ENCODE data around the gene ANKRD63. TPM values are rescaled to one million over a fixed set of nuclear protein-coding genes. Genes with fewer than 3 reads are reported as not detected.
A peak's percentile ranks its signal among the peaks of the same experiment; 100 is the strongest.

The ANKRD63 gene
- total and polyA plus RNA-seq, 9 of the 15 experiments (the other 6 are each of a cell fraction or from before 2014, with no cell fraction given), result 1.3 to 2.0 (median 1.8) TPM; not detected in 6

DNA sequence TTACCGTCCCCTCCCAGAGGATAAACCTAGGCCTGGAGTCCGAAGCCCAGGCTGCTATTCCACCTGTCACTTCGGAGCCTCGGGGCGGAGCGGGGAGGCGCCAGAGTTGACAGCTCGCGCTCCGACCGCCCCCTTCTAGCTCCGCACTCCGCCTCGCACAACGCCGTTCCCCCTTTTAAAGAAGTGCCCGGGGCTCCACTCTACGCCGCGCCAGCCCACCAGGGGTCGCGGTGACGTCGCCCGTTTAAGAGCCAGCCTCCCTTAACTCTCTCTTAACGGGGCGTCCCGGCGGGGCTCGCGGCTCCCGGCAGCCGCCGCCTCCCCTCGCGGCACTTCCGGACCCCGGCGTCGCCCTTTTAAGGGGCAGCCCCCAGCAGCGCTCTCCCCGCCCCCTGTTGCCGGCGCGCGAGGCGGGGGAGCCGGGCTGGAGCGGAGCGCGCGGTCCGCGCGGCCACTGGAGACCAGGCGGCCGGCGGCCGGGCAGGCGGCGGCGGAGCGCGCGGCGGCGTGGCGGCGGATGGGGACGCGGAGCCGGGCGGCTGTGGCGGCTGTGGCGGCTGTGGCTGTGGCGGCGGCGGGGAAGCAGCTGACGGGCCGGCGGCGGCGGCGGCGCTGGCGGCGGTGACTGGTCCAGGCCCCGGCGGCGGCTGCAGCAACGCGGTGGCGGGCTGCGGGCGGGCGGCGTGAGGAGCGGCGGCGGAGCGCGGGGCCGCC, 40.5 kb upstream of the ANKRD63 start, which contains the start of gene INAFM2:
Gene INAFM2, plus strand, starts transcription at position 454 of the 714 bp plus-strand sequence. CDS start 364 bp downstream, outside the sequence.
- Histone ChIP-seq H3K79me2 (ENCODE audit: control insufficient read depth, insufficient read depth, low read length) (peaks cover 21% of the 10 kb centered on the region), H3K4me1 (replicated peaks in 1 of 2; ENCODE audit: control insufficient read depth in 2 of 2, insufficient read depth in 2 of 2, low read length in 2 of 2) (peaks cover 31 to 34% of the 10 kb centered on the region in 2 experiments), H3K4me2 (ENCODE audit: insufficient read depth, low read length) (peak within 1 kb of the TSS; percentile 75), H3K4me3 (peak within 1 kb of the TSS; percentile 51), H4K20me1 (replicated peaks; ENCODE audit: control insufficient read depth, insufficient read depth, low read length) (no peaks in the 10 kb centered on the region; the same call in 1 of the 2 replicates), H3K27me3 (ENCODE audit: control insufficient read depth in 2 of 2, insufficient read depth in 2 of 2, low read length in 2 of 2) (no peaks in the 10 kb centered on the region), H3K27ac (ENCODE audit: extremely low read depth, low read depth, low read length) (peak within 1 kb of the TSS; percentile 75), H3K36me3 (ENCODE audit: control insufficient read depth, insufficient read depth, low read length) (peaks cover 29% of the 10 kb centered on the region), H3K9me1 (ENCODE audit: control insufficient read depth, insufficient read depth, low read length) (no peaks in the 10 kb centered on the region), H3K9me3 (replicated peaks; ENCODE audit: control insufficient read depth, insufficient read depth, low read depth, low read length) (no peaks in the 10 kb centered on the region), H3K9ac (ENCODE audit: insufficient read depth in 1 of 2, low read depth in 2 of 2, low read length in 2 of 2) (peak within 1 kb of the TSS; percentile 70 to 95; a peak in 3 of 4 replicates), H2AFZ (ENCODE audit: low read depth, low read length) (peak within 1 kb of the TSS; percentile 56)
- WGBS (ENCODE audit: insufficient coverage, low coverage, missing lambda C conversion rate), result 1% methylated on average over 84 of the region's 103 CpGs
- intact Hi-C loops (cut with micrococcal nuclease), result loop anchor here (5.0 kb wide), 2 partner anchors 41 to 99 kb away; partner anchors contain the start of gene ANKRD63
- FAIRE-seq (peak; percentile 73), ATAC-seq (peak; percentile 94), DNase-seq (ENCODE audit: extremely low read depth in 1 of 4, low spot score in 3 of 4) (peak; percentile 95 to 96 (median 96))
- no TSS peak for BruUV-seq (replicated peaks)
- POLR2A ChIA-PET, result interaction anchor here (0.6 to 1.9 kb wide), 7 partner anchors 14 to 160 kb away, joined by 3 to 10 read pairs (median 4); partner anchors contain the start of gene CCDC9B
- in situ Hi-C loops (cut with MboI), result no loop called here
- CTCF ChIA-PET (ENCODE audit: low intra/inter-chr PET ratio), result interaction anchor here (1.5 to 1.8 kb wide), 3 partner anchors 14 to 99 kb away, joined by 3 to 5 read pairs (median 5); no protein-coding TSS in a partner anchor
- TF ChIP-seq POLR3G (IDR thresholded peaks at IDR 0.05; ENCODE audit: extremely low read depth, insufficient read length, insufficient replicate concordance) (no peak), ZC3H8 (IDR thresholded peaks at IDR 0.05) (no peak), JUNB (CRISPR knock-in tag; conservative IDR thresholded peaks at IDR 0.05) (no peak), U2AF1 (optimal IDR thresholded peaks at IDR 0.05; ENCODE audit: low read depth, low read length) (peak; percentile 36), RBFOX2 (IDR thresholded peaks at IDR 0.05; ENCODE audit: low read depth, low read length) (peak; percentile 70), NEUROD1 (IDR thresholded peaks at IDR 0.05; ENCODE audit: borderline replicate concordance, low read depth, low read length, partially characterized antibody) (peak; percentile 98)
- TF ChIP-seq, protein P1, sequence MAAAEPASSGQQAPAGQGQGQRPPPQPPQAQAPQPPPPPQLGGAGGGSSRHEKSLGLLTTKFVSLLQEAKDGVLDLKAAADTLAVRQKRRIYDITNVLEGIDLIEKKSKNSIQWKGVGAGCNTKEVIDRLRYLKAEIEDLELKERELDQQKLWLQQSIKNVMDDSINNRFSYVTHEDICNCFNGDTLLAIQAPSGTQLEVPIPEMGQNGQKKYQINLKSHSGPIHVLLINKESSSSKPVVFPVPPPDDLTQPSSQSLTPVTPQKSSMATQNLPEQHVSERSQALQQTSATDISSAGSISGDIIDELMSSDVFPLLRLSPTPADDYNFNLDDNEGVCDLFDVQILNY (CRISPR knock-in tag; IDR thresholded peaks at IDR 0.05), result peak; percentile 97
- TF ChIP-seq, protein P2, sequence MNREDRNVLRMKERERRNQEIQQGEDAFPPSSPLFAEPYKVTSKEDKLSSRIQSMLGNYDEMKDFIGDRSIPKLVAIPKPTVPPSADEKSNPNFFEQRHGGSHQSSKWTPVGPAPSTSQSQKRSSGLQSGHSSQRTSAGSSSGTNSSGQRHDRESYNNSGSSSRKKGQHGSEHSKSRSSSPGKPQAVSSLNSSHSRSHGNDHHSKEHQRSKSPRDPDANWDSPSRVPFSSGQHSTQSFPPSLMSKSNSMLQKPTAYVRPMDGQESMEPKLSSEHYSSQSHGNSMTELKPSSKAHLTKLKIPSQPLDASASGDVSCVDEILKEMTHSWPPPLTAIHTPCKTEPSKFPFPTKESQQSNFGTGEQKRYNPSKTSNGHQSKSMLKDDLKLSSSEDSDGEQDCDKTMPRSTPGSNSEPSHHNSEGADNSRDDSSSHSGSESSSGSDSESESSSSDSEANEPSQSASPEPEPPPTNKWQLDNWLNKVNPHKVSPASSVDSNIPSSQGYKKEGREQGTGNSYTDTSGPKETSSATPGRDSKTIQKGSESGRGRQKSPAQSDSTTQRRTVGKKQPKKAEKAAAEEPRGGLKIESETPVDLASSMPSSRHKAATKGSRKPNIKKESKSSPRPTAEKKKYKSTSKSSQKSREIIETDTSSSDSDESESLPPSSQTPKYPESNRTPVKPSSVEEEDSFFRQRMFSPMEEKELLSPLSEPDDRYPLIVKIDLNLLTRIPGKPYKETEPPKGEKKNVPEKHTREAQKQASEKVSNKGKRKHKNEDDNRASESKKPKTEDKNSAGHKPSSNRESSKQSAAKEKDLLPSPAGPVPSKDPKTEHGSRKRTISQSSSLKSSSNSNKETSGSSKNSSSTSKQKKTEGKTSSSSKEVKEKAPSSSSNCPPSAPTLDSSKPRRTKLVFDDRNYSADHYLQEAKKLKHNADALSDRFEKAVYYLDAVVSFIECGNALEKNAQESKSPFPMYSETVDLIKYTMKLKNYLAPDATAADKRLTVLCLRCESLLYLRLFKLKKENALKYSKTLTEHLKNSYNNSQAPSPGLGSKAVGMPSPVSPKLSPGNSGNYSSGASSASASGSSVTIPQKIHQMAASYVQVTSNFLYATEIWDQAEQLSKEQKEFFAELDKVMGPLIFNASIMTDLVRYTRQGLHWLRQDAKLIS (CRISPR knock-in tag; IDR thresholded peaks at IDR 0.05), result peak; percentile 81; the same call in 1 of the 2 replicates
- TF ChIP-seq, protein P3, sequence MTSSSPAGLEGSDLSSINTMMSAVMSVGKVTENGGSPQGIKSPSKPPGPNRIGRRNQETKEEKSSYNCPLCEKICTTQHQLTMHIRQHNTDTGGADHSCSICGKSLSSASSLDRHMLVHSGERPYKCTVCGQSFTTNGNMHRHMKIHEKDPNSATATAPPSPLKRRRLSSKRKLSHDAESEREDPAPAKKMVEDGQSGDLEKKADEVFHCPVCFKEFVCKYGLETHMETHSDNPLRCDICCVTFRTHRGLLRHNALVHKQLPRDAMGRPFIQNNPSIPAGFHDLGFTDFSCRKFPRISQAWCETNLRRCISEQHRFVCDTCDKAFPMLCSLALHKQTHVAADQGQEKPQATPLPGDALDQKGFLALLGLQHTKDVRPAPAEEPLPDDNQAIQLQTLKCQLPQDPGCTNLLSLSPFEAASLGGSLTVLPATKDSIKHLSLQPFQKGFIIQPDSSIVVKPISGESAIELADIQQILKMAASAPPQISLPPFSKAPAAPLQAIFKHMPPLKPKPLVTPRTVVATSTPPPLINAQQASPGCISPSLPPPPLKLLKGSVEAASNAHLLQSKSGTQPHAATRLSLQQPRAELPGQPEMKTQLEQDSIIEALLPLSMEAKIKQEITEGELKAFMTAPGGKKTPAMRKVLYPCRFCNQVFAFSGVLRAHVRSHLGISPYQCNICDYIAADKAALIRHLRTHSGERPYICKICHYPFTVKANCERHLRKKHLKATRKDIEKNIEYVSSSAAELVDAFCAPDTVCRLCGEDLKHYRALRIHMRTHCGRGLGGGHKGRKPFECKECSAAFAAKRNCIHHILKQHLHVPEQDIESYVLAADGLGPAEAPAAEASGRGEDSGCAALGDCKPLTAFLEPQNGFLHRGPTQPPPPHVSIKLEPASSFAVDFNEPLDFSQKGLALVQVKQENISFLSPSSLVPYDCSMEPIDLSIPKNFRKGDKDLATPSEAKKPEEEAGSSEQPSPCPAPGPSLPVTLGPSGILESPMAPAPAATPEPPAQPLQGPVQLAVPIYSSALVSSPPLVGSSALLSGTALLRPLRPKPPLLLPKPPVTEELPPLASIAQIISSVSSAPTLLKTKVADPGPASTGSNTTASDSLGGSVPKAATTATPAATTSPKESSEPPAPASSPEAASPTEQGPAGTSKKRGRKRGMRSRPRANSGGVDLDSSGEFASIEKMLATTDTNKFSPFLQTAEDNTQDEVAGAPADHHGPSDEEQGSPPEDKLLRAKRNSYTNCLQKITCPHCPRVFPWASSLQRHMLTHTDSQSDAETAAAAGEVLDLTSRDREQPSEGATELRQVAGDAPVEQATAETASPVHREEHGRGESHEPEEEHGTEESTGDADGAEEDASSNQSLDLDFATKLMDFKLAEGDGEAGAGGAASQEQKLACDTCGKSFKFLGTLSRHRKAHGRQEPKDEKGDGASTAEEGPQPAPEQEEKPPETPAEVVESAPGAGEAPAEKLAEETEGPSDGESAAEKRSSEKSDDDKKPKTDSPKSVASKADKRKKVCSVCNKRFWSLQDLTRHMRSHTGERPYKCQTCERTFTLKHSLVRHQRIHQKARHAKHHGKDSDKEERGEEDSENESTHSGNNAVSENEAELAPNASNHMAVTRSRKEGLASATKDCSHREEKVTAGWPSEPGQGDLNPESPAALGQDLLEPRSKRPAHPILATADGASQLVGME (CRISPR knock-in tag; IDR thresholded peaks at IDR 0.05), result 0 out of 2 replicates have a peak, but pooled peaks have one; percentile 8

Measured in K562 (cell line).